Spleen (tissue), 7 donors: Measurements from ENCODE around the gene BIRC5.

Experiments used
- POLR2A ChIP-seq, 3 donors: fragments of 450-650 bp; IDR thresholded peaks; one replicate each; pipeline ENCODE4 v1.5.1; 2017; ENCODE audit warnings: antibody characterized with exemption in 3 of 3, mild to moderate bottlenecking in 1 of 3
- TF ChIP-seq, protein P1 (sequence below), 11 experiments: fragments of 200-600 bp in 7 of 11; fragments of 450-650 bp in 4 of 11; sonication (generic) in 4 of 11; IDR thresholded peaks in 8 of 11; conservative IDR thresholded peaks in 3 of 11; 1 replicate in 7 of 11; 2 replicates in 4 of 11; pipeline versions ENCODE4 v1.4.0 to v1.8.0; 2016 to 2021; ENCODE audit warnings: antibody characterized with exemption in 11 of 11, inconsistent platforms in 4 of 11, mild to moderate bottlenecking in 1 of 11
- donor health status: DM: no; HTN: no; CAD: no; lungs with moderate emphysema.
- donor health status: DM: no; HTN: no; CAD: no.
- donor health status: DM: no; HTN: no; CAD: no.

DNA sequence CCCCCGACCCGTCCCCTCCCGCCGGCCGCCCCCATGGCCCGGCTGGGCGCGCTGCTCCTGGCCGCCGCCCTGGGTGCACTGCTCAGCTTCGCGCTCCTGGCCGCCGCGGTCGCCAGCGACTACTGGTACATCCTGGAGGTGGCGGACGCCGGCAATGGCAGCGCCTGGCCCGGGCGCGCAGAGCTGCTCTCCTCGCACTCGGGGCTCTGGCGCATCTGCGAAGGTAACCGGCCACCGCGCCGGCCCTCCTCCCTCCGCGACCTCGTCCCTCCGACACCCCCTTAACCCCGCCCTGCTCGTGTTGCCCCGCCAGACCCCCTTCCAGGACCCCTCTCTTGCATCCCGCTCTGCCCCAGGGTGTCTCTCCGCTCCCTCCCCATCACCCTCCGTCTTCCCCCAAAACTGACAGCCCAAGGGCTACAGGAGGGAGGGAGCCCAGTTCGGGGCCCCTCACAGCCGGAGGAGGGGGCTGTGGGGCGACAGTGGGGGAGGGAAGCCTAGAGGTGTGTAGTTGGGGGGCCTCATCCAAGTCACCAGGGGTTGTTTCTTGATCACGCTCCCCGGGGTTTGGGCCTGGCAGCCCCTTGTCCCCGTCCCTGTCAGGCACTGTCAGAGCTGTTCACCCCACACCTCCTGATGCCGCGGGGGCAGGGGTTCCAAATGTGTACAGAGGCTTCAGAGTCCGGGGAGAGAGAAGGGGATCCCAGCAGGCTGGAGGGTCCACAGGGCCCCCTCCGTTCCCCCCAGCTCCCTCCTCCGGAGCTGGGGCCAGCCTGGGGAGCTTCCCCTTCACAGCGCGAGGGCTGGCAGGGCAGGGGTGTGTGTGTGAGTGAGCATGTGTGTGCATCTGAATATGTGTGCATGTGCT is 18.2 kb downstream of the BIRC5 start:
- TF ChIP-seq, protein P1, sequence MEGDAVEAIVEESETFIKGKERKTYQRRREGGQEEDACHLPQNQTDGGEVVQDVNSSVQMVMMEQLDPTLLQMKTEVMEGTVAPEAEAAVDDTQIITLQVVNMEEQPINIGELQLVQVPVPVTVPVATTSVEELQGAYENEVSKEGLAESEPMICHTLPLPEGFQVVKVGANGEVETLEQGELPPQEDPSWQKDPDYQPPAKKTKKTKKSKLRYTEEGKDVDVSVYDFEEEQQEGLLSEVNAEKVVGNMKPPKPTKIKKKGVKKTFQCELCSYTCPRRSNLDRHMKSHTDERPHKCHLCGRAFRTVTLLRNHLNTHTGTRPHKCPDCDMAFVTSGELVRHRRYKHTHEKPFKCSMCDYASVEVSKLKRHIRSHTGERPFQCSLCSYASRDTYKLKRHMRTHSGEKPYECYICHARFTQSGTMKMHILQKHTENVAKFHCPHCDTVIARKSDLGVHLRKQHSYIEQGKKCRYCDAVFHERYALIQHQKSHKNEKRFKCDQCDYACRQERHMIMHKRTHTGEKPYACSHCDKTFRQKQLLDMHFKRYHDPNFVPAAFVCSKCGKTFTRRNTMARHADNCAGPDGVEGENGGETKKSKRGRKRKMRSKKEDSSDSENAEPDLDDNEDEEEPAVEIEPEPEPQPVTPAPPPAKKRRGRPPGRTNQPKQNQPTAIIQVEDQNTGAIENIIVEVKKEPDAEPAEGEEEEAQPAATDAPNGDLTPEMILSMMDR (IDR thresholded peaks at IDR 0.05 in 8 of 11, conservative IDR thresholded peaks at IDR 0.05 in 3 of 11): no peak
- no peak for TF ChIP-seq POLR2A (IDR thresholded peaks at IDR 0.05)
